GM18526 (cell line): ENCODE results near the gene RACGAP1.

Source experiments
- POLR2A ChIP-seq: IDR thresholded peaks from 3 replicates; pipeline ENCODE4 v1.6.1; 2011; ENCODE audit not compliant: insufficient read length; ENCODE audit errors: extremely low read depth

Gene RACGAP1

DNA sequence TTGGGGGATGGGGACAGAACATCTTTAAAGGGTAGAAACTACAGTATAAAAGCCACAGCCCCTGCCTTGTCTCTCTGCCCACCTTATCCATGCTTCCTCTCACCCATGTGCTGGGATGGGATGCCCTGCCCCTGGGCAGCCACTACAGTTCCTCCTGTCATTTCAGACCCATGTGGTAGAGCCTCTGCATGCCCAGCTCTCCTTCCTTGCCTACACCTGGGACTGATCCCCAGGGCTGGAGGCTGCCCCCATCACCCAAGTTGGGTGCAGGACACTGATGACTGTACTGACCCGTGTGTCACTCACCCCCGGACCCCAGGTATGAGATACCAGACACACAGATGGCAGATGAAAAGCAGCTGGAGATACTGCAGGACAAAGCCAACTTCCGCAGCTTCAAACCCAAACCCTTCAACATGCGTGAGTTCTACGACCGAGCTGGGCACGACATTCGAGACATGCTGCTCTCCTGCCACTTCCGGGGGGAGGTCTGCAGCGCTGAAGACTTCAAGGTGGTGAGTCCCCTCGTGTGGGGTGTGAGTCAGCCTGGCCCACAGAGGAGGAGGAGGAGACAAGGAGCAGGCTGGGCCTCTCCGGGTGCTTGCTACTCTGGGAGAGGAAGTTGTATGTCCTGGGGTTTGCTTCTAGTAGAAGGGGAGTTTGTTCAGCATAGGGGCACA lies 34.3 kb upstream of the RACGAP1 start:
- no peak for TF ChIP-seq POLR2A

GRCh38 chr12:50058743-50059312 lies 33.5 kb upstream of the RACGAP1 start:
- TF ChIP-seq POLR2A = no peak

- no peak for TF ChIP-seq POLR2A
Measured at GRCh38 chr12:50057896-50058670, 32.8 kb upstream of the RACGAP1 start.

GRCh38 chr12:50057000-50057841 lies 31.9 kb upstream of the RACGAP1 start, which contains the start of gene ASIC1:
TSS of gene ASIC1 (plus strand) at chr12:50057596. CDS start at chr12:50058767, 1,171 bp downstream.
- no peak for TF ChIP-seq POLR2A

- TF ChIP-seq POLR2A = no peak
Measured at GRCh38 chr12:50056639-50056976, 31.3 kb upstream of the RACGAP1 start.

- no peak for TF ChIP-seq POLR2A
Measured at GRCh38 chr12:50055831-50056638, 30.7 kb upstream of the RACGAP1 start.

DNA sequence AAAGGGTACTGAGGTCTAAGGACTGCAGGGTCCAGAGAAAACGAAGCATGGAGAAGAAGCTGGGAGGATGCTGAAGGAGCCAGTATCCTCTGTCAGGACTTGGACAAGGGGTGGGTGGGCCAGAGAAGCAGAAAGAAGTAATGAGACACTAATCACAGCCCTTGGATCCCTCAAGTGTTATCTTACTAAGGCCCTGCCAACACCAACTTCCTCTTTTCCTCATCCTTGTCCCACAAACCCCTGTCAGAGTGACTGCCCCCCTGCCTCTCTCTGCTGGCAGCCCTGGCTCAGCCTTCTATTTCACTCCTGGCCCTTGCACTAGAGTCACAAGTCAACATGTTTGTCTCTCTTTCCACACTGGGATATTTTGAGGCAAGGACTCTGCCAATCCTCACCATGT lies 28.3 kb upstream of the RACGAP1 start:
- TF ChIP-seq POLR2A = no peak

DNA sequence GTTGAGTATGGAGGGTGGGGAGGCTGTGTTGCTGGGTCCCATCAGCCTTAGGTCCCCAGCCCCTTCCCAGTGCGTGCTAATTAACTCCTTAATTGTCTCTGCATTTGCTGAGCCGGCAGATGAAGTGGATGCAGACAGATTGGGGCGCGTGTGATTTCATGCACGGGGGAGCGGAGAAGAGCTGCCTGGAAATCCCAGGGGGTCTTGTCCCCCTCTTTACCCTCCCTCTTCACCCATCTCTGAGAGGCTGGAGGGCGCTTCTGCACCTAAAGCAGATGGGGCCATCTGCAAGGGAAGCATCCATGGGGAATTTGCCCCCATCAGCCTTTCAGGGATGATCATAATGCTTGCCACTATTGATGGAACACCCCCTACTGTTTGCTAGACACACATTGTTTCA lies 27.7 kb upstream of the RACGAP1 start:
- no peak for TF ChIP-seq POLR2A

DNA sequence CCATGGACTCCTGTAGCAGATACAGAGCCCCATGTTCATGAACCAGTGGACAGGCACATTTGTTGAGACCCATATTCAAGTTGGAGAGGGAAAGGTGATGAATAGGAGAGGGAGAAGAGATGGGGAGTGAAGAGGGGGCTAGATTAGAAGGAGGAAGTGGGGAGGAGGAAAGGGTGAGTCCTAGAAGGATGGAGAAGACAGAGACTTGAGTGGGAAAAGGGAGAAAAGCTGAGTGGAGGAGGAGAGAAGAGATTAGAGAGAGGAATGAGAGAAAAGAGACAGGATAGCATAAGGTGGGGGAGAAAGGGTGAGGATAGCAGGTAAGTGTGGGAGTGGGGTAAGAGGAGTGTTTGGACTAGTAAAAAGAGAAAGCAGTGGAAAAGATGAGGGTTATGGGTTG lies 27.2 kb upstream of the RACGAP1 start:
- no peak for TF ChIP-seq POLR2A

GRCh38 chr12:50051101-50051806 lies 26.0 kb upstream of the RACGAP1 start:
- TF ChIP-seq POLR2A = no peak

- no peak for TF ChIP-seq POLR2A
Measured at GRCh38 chr12:50050410-50051098, 25.3 kb upstream of the RACGAP1 start.

DNA sequence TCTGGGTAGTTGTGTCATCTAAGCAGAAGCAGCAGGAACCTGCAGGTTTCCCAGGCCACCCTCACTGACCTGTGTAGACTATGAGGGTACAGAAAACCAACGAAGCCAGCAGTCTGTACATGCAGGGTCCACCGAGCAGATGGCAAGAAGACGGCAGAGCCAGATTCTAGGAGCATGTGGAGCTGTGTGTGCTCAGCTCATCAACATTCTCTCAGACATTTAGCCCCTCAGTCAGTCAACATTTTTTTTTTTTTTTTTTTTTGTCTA lies 24.8 kb upstream of the RACGAP1 start:
- no peak for TF ChIP-seq POLR2A

DNA sequence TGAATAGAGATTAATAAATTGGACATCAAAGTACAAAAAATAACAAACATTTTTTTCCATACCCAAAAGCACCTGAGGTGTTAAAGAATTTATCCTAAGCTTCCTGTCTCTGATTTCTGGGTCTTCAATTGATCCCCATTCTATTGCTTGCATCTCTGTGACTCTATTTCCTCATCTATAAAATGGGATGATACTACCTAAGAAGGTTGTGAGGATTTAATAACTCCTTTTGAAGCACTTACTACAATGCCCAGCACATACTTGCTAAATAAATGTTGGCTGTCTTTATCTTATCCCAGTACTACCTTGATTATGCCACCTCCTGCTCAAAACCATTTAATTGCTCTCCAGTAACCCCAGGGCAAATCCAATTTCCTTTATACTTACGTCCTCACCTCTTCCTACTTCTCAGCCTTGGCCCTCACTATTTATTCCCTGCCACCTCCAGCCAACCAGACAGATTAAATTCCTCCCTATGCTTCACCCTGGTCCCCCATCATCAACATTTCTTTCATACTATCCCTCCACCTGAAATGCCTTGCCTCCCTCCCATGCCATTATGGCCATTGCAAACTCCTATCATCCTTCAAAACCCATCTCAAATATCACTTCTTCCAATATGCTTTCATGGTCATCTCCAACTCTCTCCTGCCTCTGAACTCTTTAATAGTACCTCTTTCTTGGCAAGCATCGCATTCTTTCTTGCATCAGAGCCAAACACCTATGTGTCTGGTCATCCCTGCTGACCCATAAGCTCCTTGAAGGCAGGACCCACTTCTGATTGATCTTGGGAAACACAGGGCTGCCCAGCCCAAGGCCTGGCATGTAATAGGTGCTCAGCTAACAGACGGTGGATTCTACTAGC lies 24.2 kb upstream of the RACGAP1 start:
- TF ChIP-seq POLR2A = no peak
